GM12891 (cell line): ENCODE data around the gene SLC28A3.

ENCODE experiments used
- PAX5 ChIP-seq: IDR thresholded peaks from 2 replicates; pipeline ENCODE4 v1.6.1; 2011; ENCODE audit warnings: low read length, moderate library complexity, mild to moderate bottlenecking; ENCODE audit not compliant: insufficient read depth, severe bottlenecking
- POLR2A ChIP-seq: IDR thresholded peaks from 2 replicates; pipeline ENCODE4 v1.6.1; 2011; ENCODE audit warnings: low read depth, low read length, control low read depth
- POLR2AphosphoS5 ChIP-seq: IDR thresholded peaks from 2 replicates; pipeline ENCODE4 v1.6.1; 2011; ENCODE audit warnings: low read depth, low read length, control low read depth

DNA sequence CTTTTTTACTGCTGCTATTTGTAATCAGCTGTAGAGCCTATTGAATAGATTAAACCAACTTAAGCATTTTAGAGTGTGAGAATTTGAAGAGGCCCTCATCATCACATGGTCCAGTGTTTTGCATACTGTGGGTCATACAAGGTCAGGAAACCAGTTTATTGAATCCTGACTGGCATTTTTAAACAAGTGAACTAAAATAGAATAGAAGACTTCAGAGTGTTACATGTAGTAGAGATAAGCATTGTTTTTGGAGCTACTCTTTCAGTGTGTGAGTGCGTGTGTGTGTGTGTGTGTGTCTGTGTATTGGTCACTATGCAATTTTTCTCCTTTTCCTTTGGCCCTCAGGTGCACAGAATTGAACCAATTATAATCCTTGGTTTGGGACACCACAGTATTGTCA is 114.4 kb downstream of the SLC28A3 start:
- TF ChIP-seq POLR2AphosphoS5 (no peak), POLR2A (no peak), PAX5 (no peak)
